Measurements from ENCODE around the gene CEACAM16. TPM values are rescaled to one million over a fixed set of nuclear protein-coding genes. Genes with fewer than 3 reads are reported as not detected.
"Not testable (repeated sequence)": the region's sequence is repeated elsewhere in the genome, so short reads cannot be mapped to it uniquely, and the experiment has no call there.

Gene CEACAM16
- total RNA-seq, 1 donor from 2014 or later = not detected

GRCh38 chr19:44705502-44706010 lies 6.6 kb downstream of the CEACAM16 start:
- DNase-seq (ENCODE audit: low spot score) = no peak
- TF ChIP-seq, protein P1, sequence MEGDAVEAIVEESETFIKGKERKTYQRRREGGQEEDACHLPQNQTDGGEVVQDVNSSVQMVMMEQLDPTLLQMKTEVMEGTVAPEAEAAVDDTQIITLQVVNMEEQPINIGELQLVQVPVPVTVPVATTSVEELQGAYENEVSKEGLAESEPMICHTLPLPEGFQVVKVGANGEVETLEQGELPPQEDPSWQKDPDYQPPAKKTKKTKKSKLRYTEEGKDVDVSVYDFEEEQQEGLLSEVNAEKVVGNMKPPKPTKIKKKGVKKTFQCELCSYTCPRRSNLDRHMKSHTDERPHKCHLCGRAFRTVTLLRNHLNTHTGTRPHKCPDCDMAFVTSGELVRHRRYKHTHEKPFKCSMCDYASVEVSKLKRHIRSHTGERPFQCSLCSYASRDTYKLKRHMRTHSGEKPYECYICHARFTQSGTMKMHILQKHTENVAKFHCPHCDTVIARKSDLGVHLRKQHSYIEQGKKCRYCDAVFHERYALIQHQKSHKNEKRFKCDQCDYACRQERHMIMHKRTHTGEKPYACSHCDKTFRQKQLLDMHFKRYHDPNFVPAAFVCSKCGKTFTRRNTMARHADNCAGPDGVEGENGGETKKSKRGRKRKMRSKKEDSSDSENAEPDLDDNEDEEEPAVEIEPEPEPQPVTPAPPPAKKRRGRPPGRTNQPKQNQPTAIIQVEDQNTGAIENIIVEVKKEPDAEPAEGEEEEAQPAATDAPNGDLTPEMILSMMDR (IDR thresholded peaks at IDR 0.05) = no peak

GRCh38 chr19:44706506-44707236 lies 7.7 kb downstream of the CEACAM16 start:
- Mint-ChIP-seq H3K36me3 (ENCODE audit: low read depth) (no peaks in the 10 kb centered on the region), H3K4me3 (ENCODE audit: unreplicated experiment) (no peak overlapping the region), H3K27ac (ENCODE audit: unreplicated experiment) (no peak overlapping the region), H3K4me1 (ENCODE audit: low read depth) (no peaks in the 10 kb centered on the region), H3K9me3 (ENCODE audit: low read depth) (no peaks in the 10 kb centered on the region), H3K27me3 (ENCODE audit: low read depth) (peaks cover 5% of the 10 kb centered on the region)
- TF ChIP-seq, protein P1 (IDR thresholded peaks at IDR 0.05) = no peak
- DNase-seq (ENCODE audit: low spot score) = no peak

More at GRCh38 chr19:44705502-44706010, 6.6 kb downstream of the CEACAM16 start:
- Mint-ChIP-seq H3K9me3 (ENCODE audit: low read depth) (no peaks in the 10 kb centered on the region), H3K4me1 (ENCODE audit: low read depth) (no peaks in the 10 kb centered on the region), H3K4me3 (ENCODE audit: unreplicated experiment) (no peak overlapping the region), H3K27ac (ENCODE audit: unreplicated experiment) (no peak overlapping the region), H3K27me3 (ENCODE audit: low read depth) (peaks cover 2% of the 10 kb centered on the region), H3K36me3 (ENCODE audit: low read depth) (no peaks in the 10 kb centered on the region)

DNA sequence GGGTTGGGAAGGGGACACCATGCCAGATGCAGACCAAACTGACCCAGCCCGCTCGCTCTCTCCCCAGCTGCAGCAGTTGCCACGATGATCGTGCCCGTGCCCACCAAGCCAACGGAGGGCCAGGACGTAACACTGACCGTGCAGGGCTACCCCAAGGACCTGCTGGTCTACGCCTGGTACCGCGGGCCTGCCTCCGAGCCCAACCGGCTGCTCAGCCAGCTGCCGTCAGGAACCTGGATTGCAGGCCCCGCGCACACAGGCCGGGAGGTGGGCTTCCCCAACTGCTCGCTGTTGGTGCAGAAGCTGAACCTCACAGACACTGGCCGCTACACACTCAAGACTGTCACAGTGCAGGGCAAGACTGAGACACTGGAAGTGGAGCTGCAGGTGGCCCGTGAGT lies 8.8 kb downstream of the CEACAM16 start:
- H3K27me3 Mint-ChIP-seq (ENCODE audit: low read depth) = peaks cover 5% of the 10 kb centered on the region
- no peak overlapping the region for H3K27ac Mint-ChIP-seq (ENCODE audit: unreplicated experiment)
- TF ChIP-seq, protein P1 (IDR thresholded peaks at IDR 0.05) = no peak
- H3K9me3 Mint-ChIP-seq (ENCODE audit: low read depth) = no peaks in the 10 kb centered on the region
- DNase-seq (ENCODE audit: low spot score) = no peak
- no peaks in the 10 kb centered on the region for H3K36me3 Mint-ChIP-seq (ENCODE audit: low read depth)
- no peak overlapping the region for H3K4me3 Mint-ChIP-seq (ENCODE audit: unreplicated experiment)
- H3K4me1 Mint-ChIP-seq (ENCODE audit: low read depth) = no peaks in the 10 kb centered on the region

- Mint-ChIP-seq H3K4me1 (ENCODE audit: low read depth) (no peaks in the 10 kb centered on the region), H3K9me3 (ENCODE audit: low read depth) (no peaks in the 10 kb centered on the region), H3K4me3 (ENCODE audit: unreplicated experiment) (no peak overlapping the region), H3K27me3 (ENCODE audit: low read depth) (peaks cover 5% of the 10 kb centered on the region), H3K27ac (ENCODE audit: unreplicated experiment) (no peak overlapping the region), H3K36me3 (ENCODE audit: low read depth) (no peaks in the 10 kb centered on the region)
- TF ChIP-seq, protein P1 (IDR thresholded peaks at IDR 0.05) = no peak
- no peak for DNase-seq (ENCODE audit: low spot score)
These were observed 10.0 kb downstream of the CEACAM16 start for GRCh38 chr19:44708940-44709339.

DNA sequence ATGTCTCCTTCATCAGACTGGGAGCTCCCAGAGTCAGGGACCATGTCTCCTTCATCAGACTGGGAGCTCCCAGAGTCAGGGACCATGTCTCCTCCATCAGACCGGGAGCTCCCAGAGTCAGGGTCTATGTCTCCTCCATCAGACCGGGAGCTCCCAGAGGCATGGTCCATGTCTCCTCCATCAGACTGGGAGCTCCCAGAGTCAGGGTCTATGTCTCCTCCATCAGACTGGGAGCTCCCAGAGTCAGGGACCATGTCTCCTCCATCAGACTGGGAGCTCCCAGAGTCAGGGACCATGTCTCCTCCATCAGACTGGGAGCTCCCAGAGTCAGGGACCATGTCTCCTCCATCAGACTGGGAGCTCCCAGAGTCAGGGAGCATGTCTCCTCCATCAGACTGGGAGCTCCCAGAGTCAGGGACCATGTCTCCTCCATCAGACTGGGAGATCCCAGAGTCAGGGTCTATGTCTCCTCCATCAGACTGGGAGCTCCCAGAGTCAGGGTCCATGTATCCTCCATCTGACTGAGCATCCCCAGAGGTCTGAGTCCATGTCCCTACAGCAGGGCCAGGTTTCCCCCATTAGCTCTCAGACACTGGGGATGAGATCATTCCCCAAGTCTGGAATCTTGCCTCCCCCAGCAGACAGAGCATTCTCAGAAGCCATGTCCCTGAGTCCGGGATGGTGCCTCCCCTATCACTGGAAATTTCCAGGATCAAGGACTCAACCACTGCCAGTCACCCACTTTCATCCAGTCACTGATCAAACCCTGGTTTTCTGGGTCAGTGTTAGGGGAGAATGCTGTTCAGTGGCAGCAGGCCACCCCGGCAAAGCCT lies 10.7 kb downstream of the CEACAM16 start:
- DNase-seq (ENCODE audit: low spot score); H3K27me3 Mint-ChIP-seq (ENCODE audit: low read depth): not testable (repeated sequence)

More for the DNA sequence above, 10.7 kb downstream of the CEACAM16 start:
- not testable (repeated sequence) for H3K4me1 Mint-ChIP-seq (ENCODE audit: low read depth); H3K4me3 Mint-ChIP-seq (ENCODE audit: unreplicated experiment); H3K27ac Mint-ChIP-seq (ENCODE audit: unreplicated experiment); H3K36me3 Mint-ChIP-seq (ENCODE audit: low read depth); H3K9me3 Mint-ChIP-seq (ENCODE audit: low read depth)
